Endothelial cell of umbilical vein (primary cell): ENCODE results near the gene KCNH6. TPM values are rescaled to one million over a fixed set of nuclear protein-coding genes. Genes with fewer than 3 reads are reported as not detected.

Source experiments
- BruUV-seq: library from RNA; stranded (reverse); fragments of 400-500 nt; replicated peaks from 2 replicates; lab custom pipeline; 2021; lab: Mats Ljungman, UMichigan
- CTCF ChIA-PET: fragments of 300-600, 350-600 bp; sonication (Branson Sonifier 250); formaldehyde crosslinking; loops from one replicate; lab custom pipeline; 2021; ENCODE audit warnings: antibody characterized with exemption, inconsistent platforms; lab: Charles Lee
- POLR2A ChIA-PET: fragments of 300-600, 350-600 bp; sonication (Branson Sonifier 250); formaldehyde crosslinking; loops from one replicate; lab custom pipeline; 2021; ENCODE audit warnings: antibody characterized with exemption, inconsistent platforms; lab: Charles Lee
- DNase-seq: peaks from one replicate; pipeline ENCODE4 v3.0.0-alpha.2; 2011; ENCODE audit warnings: low read depth, low spot score
- FAIRE-seq: peaks from 2 replicates; lab custom pipeline; 2011; peaks lifted over from hg19 to GRCh38; lab: Jason Lieb, UNC
- H2AFZ ChIP-seq: 2 replicates; pipeline ENCODE4 v1.6.0; 2012; ENCODE audit warnings: low read depth, low read length, control low read depth, inconsistent platforms
- H3K27ac ChIP-seq: 2 replicates; pipeline ENCODE4 v1.5.1; 2011; ENCODE audit warnings: low read depth, mild to moderate bottlenecking, control low read depth, low read length, moderate library complexity; ENCODE audit not compliant: insufficient read depth
- H3K27me3 ChIP-seq, 2 experiments: 2 replicates each; pipeline versions ENCODE4 v1.6.0 to v1.6.1; 2011; ENCODE audit warnings: low read length in 2 of 2, mixed read lengths in 1 of 2; ENCODE audit not compliant: control insufficient read depth in 2 of 2, insufficient read depth in 2 of 2
- H3K36me3 ChIP-seq, 2 experiments: 2 replicates in 1 of 2; 3 replicates in 1 of 2; pipeline ENCODE4 v1.5.1; 2011; ENCODE audit warnings: low read length in 2 of 2, mild to moderate bottlenecking in 1 of 2, moderate library complexity in 1 of 2; ENCODE audit not compliant: control insufficient read depth in 2 of 2, insufficient read depth in 2 of 2; ENCODE audit errors: extremely low read depth in 1 of 2
- H3K4me1 ChIP-seq: 3 replicates; pipeline ENCODE4 v1.5.1; 2011; ENCODE audit warnings: mild to moderate bottlenecking, low read length; ENCODE audit not compliant: control insufficient read depth, insufficient read depth; ENCODE audit errors: extremely low read depth
- H3K4me2 ChIP-seq: 2 replicates; pipeline ENCODE4 v1.6.1; 2011; ENCODE audit warnings: low read length, control low read depth, mixed read lengths; ENCODE audit not compliant: insufficient read depth
- H3K4me3 ChIP-seq, 3 experiments: fragments of 200-600 bp in 1 of 3; sonication (generic), shearing (Covaris generic) in 1 of 3; replicated peaks in 1 of 3; 2 replicates each; pipeline ENCODE4 v1.5.1; 2011 to 2016; ENCODE audit warnings: control low read depth in 3 of 3, low read length in 3 of 3, mild to moderate bottlenecking in 2 of 3, inconsistent platforms in 1 of 3, low read depth in 1 of 3, moderate library complexity in 1 of 3; ENCODE audit not compliant: insufficient read depth in 1 of 3
- H3K79me2 ChIP-seq: 2 replicates; pipeline ENCODE4 v1.6.0; 2012; ENCODE audit warnings: low read length, inconsistent platforms; ENCODE audit not compliant: control insufficient read depth, insufficient read depth
- H3K9ac ChIP-seq: replicated peaks from 2 replicates; pipeline ENCODE3; 2011; ENCODE audit warnings: low read length, control low read depth; ENCODE audit not compliant: insufficient read depth; ENCODE audit errors: extremely low read depth
- H3K9me1 ChIP-seq: replicated peaks from 3 replicates; pipeline ENCODE4 v1.6.0; 2011; ENCODE audit warnings: mild to moderate bottlenecking, low read length; ENCODE audit not compliant: control insufficient read depth, insufficient read depth; ENCODE audit errors: extremely low read depth
- H3K9me3 ChIP-seq: replicated peaks from 2 replicates; pipeline ENCODE4 v1.5.1; 2012; ENCODE audit warnings: low read length, inconsistent platforms; ENCODE audit not compliant: control insufficient read depth, insufficient read depth
- H4K20me1 ChIP-seq: replicated peaks from 2 replicates; pipeline ENCODE3; 2011; ENCODE audit warnings: mild to moderate bottlenecking, low read length; ENCODE audit not compliant: control insufficient read depth, insufficient read depth; ENCODE audit errors: extremely low read depth
- EZH2 ChIP-seq: IDR thresholded peaks from 2 replicates; pipeline ENCODE4 v1.6.1; 2012; ENCODE audit warnings: borderline replicate concordance, low read depth, mild to moderate bottlenecking, moderate library complexity, low read length, inconsistent platforms; ENCODE audit not compliant: severe bottlenecking
- FOS ChIP-seq: IDR thresholded peaks from 2 replicates; pipeline ENCODE4 v1.6.1; 2011; ENCODE audit warnings: mild to moderate bottlenecking, low read length, moderate library complexity, borderline replicate concordance; ENCODE audit not compliant: insufficient read depth
- GATA2 ChIP-seq: IDR thresholded peaks from 2 replicates; pipeline ENCODE4 v1.7.0; 2011; ENCODE audit warnings: low read depth, mild to moderate bottlenecking, moderate library complexity, mixed read lengths, low read length; ENCODE audit not compliant: insufficient read length, insufficient read depth
- JUN ChIP-seq: IDR thresholded peaks from 2 replicates; pipeline ENCODE4 v1.6.1; 2011; ENCODE audit warnings: borderline replicate concordance, low read depth; ENCODE audit not compliant: insufficient read length, insufficient read depth
- MAX ChIP-seq: IDR thresholded peaks from 2 replicates; pipeline ENCODE4 v1.6.1; 2011; ENCODE audit not compliant: insufficient read depth, insufficient read length
- MYC ChIP-seq: IDR thresholded peaks from one replicate; pipeline ENCODE4 v1.6.1; 2011; ENCODE audit warnings: mild to moderate bottlenecking, low read depth, low read length
- POLR2A ChIP-seq: IDR thresholded peaks from 2 replicates; pipeline ENCODE4 v1.6.1; 2012; ENCODE audit warnings: low read depth, mild to moderate bottlenecking, control low read depth, low read length
- POLR2AphosphoS5 ChIP-seq: IDR thresholded peaks from 2 replicates; pipeline ENCODE4 v1.6.1; 2012; ENCODE audit warnings: low read depth, mild to moderate bottlenecking, control low read depth, low read length, moderate library complexity; ENCODE audit not compliant: insufficient read depth
- dilution Hi-C: fragments of 300-500 bp; cut with MboI; formaldehyde crosslinking; loops from one replicate; pipeline ENCODE4 v1.15.0; 2019; ENCODE audit warnings: low sequenced_read_pairs; ENCODE audit not compliant: extremely low pct_ligation_motif_present
- intact Hi-C: fragments of 100-400 bp; cut with micrococcal nuclease; formaldehyde crosslinking; loops from one replicate; pipeline ENCODE4 v1.10.0; 2022
- polyA plus RNA-seq, 4 experiments: library from polyadenylated mRNA; depleted of rRNA in 3 of 4; stranded (reverse) in 3 of 4; unstranded in 1 of 4; fragments of >200 nt; gene quantifications; 2 replicates each; pipeline versions ENCODE4 v1.2.1 to v1.2.3, GENCODE V29; 2011 to 2012; ENCODE audit warnings: missing spikeins in 1 of 4
- total RNA-seq: library from RNA; stranded (reverse); gene quantifications from 2 replicates; pipeline ENCODE4 v1.2.3, GENCODE V29; 2021
- TF ChIP-seq, protein P1 (sequence below), 2 donors: IDR thresholded peaks; 1 replicate in 1 of 2; 2 replicates in 1 of 2; pipeline ENCODE4 v1.5.1; 2011; ENCODE audit warnings: low read length in 2 of 2, mild to moderate bottlenecking in 2 of 2, moderate library complexity in 2 of 2, control low read depth in 1 of 2, inconsistent platforms in 1 of 2, low read depth in 1 of 2; ENCODE audit not compliant: insufficient read depth in 1 of 2; ENCODE audit errors: extremely low read depth in 1 of 2

Gene KCNH6
- total and polyA plus RNA-seq, 2 donors (not counting 3 experiments of a cell fraction or from before 2014, with no cell fraction given), result 0.07 TPM; not detected in 1

DNA sequence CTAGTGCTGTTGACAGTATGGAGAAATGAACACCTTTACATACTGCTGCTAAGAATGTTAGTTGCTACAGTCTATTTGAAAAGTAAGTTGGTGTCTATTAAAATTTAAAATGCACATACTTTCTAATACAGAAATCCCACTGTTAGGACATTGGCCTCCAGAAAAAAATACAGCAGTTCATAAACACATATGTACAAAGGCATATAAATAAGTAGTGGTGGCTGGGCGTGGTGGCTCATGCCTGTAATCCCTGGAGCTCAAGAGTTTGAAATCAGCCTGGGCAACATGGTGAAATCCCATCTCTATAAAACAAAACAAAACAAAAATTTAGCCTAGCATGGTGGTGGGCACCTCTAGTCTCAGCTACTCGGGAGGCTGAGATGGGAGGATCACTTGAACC, 40.2 kb downstream of the KCNH6 start:
- no peak for TF ChIP-seq MAX
- no peak for TF ChIP-seq POLR2A
- no peak for TF ChIP-seq EZH2
- no peak for TF ChIP-seq MYC
- no peak for TF ChIP-seq FOS
- TF ChIP-seq JUN, result no peak
- TF ChIP-seq POLR2AphosphoS5, result no peak
- no peak overlapping the region for H3K4me2 ChIP-seq
- CTCF ChIA-PET, result interaction anchor here (1.1 kb wide), 1 partner anchor 15 kb away, joined by 3 read pairs; no protein-coding TSS in a partner anchor

DNA sequence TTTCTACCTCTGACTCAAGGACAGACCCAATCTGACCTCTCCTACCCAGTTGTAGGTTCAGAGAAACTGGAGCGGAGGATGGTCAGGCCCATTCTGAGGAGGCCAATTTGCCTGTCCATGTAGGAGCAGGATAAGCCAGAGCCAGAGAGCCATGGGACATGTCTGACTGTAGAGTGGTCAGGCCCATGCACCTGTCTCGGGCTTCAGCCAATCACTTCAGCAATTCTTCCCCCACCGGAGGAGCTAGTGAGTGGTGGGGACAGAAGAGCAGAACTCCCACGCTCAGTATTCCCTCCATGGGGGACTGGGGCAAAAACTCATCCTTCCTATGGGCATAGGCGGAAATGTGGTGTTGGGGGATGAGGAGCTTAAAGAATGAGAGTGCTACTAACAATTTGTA, 41.4 kb downstream of the KCNH6 start:
- dilution Hi-C loops, result no loop called here
- FAIRE-seq (no peak), DNase-seq (no peak)
- no peaks in the 10 kb centered on the region for H3K27me3 ChIP-seq
- H3K4me1 ChIP-seq, result no peaks in the 10 kb centered on the region
- ChIA-PET POLR2A (no interaction called here), CTCF (interaction anchor here (1.1 to 1.4 kb wide), 4 partner anchors 10 to 158 kb away, joined by 3 to 4 read pairs (median 4); no protein-coding TSS in a partner anchor)
- H3K36me3 ChIP-seq, result no peaks in the 10 kb centered on the region
- no TSS peak for BruUV-seq
- TF ChIP-seq POLR2A (no peak), GATA2 (no peak), EZH2 (no peak), MYC (no peak), FOS (no peak), POLR2AphosphoS5 (no peak), MAX (no peak), JUN (no peak)
- TF ChIP-seq, protein P1, sequence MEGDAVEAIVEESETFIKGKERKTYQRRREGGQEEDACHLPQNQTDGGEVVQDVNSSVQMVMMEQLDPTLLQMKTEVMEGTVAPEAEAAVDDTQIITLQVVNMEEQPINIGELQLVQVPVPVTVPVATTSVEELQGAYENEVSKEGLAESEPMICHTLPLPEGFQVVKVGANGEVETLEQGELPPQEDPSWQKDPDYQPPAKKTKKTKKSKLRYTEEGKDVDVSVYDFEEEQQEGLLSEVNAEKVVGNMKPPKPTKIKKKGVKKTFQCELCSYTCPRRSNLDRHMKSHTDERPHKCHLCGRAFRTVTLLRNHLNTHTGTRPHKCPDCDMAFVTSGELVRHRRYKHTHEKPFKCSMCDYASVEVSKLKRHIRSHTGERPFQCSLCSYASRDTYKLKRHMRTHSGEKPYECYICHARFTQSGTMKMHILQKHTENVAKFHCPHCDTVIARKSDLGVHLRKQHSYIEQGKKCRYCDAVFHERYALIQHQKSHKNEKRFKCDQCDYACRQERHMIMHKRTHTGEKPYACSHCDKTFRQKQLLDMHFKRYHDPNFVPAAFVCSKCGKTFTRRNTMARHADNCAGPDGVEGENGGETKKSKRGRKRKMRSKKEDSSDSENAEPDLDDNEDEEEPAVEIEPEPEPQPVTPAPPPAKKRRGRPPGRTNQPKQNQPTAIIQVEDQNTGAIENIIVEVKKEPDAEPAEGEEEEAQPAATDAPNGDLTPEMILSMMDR (IDR thresholded peaks at IDR 0.05; ENCODE audit: extremely low read depth in 1 of 2, insufficient read depth in 1 of 2, low read depth in 1 of 2, low read length in 2 of 2), result no peak
- no peaks in the 10 kb centered on the region for H3K9me1 ChIP-seq
- H3K79me2 ChIP-seq, result peaks cover 87% of the 10 kb centered on the region
- no peak overlapping the region for H2AFZ ChIP-seq
- peaks cover 7% of the 10 kb centered on the region for H4K20me1 ChIP-seq
- intact Hi-C loops, result no loop called here
- H3K4me2 ChIP-seq, result no peak overlapping the region
- no peaks in the 10 kb centered on the region for H3K9me3 ChIP-seq
- no peak overlapping the region for H3K4me3 ChIP-seq
- no peak overlapping the region for H3K9ac ChIP-seq
- no peak overlapping the region for H3K27ac ChIP-seq

More for the DNA sequence above, 40.2 kb downstream of the KCNH6 start:
- H4K20me1 ChIP-seq, result peaks cover 7% of the 10 kb centered on the region
- FAIRE-seq (no peak), DNase-seq (no peak)
- intact Hi-C loops, result no loop called here
- H2AFZ ChIP-seq, result no peak overlapping the region
- no TSS peak for BruUV-seq
- H3K4me3 ChIP-seq, result no peak overlapping the region
- no peaks in the 10 kb centered on the region for H3K9me3 ChIP-seq
- dilution Hi-C loops, result no loop called here
- POLR2A ChIA-PET, result no interaction called here
- no peak overlapping the region for H3K9ac ChIP-seq
- peaks cover 85% of the 10 kb centered on the region for H3K79me2 ChIP-seq
- H3K27me3 ChIP-seq, result no peaks in the 10 kb centered on the region
- H3K27ac ChIP-seq, result no peak overlapping the region
- H3K36me3 ChIP-seq, result no peaks in the 10 kb centered on the region
- H3K9me1 ChIP-seq, result no peaks in the 10 kb centered on the region
- no peaks in the 10 kb centered on the region for H3K4me1 ChIP-seq
